GM12801 (cell line): ENCODE measurements around the gene YBX2.

ENCODE experiments used
- CTCF ChIP-seq: IDR thresholded peaks from one replicate; pipeline ENCODE4 v1.5.1; 2011; ENCODE audit warnings: control low read depth; ENCODE audit not compliant: insufficient read length; ENCODE audit errors: extremely low read depth

Gene YBX2

GRCh38 chr17:7253082-7253481 lies 41.4 kb downstream of the YBX2 start:
- no peak for TF ChIP-seq CTCF

DNA sequence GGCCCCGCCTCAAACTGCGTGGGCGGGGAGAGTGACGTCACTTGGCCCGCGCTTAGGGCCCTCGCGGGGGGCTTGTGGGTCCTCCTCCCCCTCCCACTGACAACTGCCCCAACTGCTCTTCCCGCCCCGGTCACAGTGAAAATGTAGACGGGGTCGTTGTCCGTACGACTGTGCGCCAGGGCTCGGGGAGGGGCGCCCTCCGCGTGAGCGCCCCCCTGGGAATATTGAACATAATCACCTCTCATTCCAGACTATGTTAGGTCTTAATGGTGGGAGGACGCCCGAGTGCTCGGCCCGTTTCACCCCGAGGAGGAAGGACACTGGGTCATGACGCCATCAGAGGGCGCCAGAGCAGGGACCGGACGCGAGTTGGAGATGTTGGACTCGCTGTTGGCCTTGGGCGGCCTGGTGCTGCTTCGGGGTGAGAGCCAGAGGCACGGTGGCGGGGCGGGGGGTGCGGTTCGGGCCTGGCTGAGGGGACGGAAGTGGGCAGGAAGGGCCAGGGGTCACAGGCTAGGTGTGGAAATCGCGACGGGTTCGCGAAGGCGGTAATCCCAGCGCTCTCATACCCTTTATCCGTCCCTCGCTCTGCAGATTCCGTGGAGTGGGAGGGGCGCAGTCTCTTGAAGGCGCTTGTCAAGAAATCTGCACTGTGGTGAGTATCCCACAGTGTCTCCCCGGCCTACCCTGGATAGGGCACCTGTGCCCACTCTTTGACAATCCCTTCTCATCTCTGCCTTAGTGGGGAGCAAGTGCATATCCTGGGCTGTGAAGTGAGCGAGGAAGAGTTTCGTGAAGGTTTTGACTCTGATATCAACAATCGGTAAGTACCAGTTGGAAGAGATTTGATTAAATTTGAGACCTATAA lies 42.0 kb downstream of the YBX2 start, which contains the start of gene ELP5:
Gene ELP5 (plus strand): TSS at position 40 of the 868 bp plus-strand sequence. CDS start 336 bp downstream, at position 376.
- TF ChIP-seq CTCF = no peak

- TF ChIP-seq CTCF = no peak
These were observed 42.7 kb downstream of the YBX2 start, which contains the start of gene CTDNEP1 for GRCh38 chr17:7251661-7252175. TSS of gene CTDNEP1 (minus strand) at chr17:7251734. CDS start at chr17:7251296, 438 bp downstream.

- no peak for TF ChIP-seq CTCF
These were observed 43.5 kb downstream of the YBX2 start for GRCh38 chr17:7250695-7251627.

GRCh38 chr17:7249830-7250229 lies 44.6 kb downstream of the YBX2 start:
- no peak for TF ChIP-seq CTCF

DNA sequence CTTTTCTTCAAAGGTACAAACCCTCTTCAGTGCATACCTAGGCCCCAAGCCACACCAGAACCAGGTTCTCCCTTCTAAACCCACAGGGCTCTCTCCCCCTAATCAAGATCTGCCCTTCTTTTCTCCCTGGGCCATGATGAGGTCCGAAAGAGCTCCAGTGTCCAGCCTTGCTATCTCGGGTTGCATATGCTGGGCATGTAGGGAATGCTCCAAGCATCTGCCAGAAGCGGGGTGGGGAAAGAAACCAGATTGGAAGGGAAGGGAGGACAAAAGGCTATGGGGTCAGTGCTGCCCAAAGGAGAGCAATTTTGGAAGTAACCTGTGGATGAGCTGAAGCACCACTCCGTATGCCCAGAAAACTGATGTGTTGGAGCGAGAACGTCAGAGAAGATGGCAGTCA lies 45.2 kb downstream of the YBX2 start:
- TF ChIP-seq CTCF = no peak

DNA sequence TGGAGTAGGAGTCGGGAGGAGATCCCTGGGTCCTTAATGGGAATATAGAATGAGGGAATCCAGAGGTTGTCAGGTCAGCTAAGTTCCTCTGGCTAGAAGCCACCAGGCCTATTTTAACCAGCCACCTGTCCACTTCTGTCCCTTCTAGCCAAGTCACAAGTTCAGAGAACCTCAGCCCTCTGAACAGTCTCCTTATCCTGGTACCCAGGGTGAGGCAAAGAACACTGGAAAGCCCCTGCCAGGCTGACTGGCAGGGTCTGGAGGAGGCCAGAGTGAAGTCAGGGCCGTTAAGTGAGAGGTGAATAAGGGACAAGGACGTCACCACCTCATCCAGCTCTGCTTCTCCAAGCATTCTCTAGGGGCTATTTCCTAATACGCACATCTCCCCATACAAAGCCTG lies 45.6 kb downstream of the YBX2 start:
- TF ChIP-seq CTCF = no peak
